GM19397 (cell line): Measurements from ENCODE around the gene LYZL1.
"Not testable (repeated sequence)": the region's sequence is repeated elsewhere in the genome, so short reads cannot be mapped to it uniquely, and the experiment has no call there.

Source experiments
- ATAC-seq: cut with Tn5 transposase; IDR thresholded peaks from one replicate; pipeline ENCODE4 v1.9.1; 2021; ENCODE audit warnings: mild to moderate bottlenecking, moderate library complexity; ENCODE audit not compliant: unreplicated experiment

LYZL1 gene

DNA sequence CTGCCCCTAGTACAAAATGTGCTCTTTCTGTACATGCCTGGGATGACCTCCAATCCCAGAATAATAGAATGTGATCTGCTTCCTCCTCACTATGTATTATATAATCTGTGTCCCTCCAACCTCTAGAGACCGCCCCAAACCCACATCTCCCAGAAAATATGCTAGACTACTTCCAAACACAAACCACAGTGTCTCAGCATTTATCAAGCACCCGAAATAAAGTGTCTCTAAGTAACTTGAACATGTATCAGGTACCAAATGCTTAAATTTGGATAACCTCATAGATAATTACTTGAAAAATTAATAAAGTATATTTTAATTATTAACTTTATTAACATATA, 16.1 kb downstream of the LYZL1 start:
- no peak for ATAC-seq

GRCh38 chr10:29306688-29307087, 17.8 kb downstream of the LYZL1 start:
- no peak for ATAC-seq

- ATAC-seq = not testable (repeated sequence)
These were observed 19.3 kb downstream of the LYZL1 start for GRCh38 chr10:29308142-29308541.

- ATAC-seq = no peak
These were observed 20.6 kb downstream of the LYZL1 start for GRCh38 chr10:29309465-29309864.

DNA sequence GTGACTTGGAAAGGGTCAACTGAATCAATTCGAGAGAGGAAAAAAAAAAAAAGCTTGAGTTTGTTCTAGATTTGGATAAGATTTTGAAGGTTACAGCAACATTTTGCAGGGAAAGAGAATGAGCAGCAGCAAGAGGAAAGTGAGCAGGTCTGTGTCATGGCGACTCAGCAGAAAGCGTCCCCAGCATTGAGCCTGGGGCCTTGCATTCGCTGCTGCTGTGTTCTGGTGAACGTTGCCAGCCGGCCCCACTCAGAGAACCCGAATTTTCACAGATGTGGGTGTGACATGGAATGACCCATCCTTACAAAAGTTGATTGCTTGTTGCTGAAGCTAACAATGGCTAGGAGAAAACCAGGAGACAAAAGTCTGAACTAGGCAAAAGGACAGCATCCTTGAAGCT, 21.6 kb downstream of the LYZL1 start:
- ATAC-seq = not testable (repeated sequence)

GRCh38 chr10:29313071-29313470, 24.2 kb downstream of the LYZL1 start:
- no peak for ATAC-seq

- no peak for ATAC-seq
These were observed 25.9 kb downstream of the LYZL1 start for GRCh38 chr10:29314726-29315125.

GRCh38 chr10:29315814-29316213, 26.9 kb downstream of the LYZL1 start:
- ATAC-seq = no peak

GRCh38 chr10:29316308-29317026, 27.6 kb downstream of the LYZL1 start:
- ATAC-seq = no peak

DNA sequence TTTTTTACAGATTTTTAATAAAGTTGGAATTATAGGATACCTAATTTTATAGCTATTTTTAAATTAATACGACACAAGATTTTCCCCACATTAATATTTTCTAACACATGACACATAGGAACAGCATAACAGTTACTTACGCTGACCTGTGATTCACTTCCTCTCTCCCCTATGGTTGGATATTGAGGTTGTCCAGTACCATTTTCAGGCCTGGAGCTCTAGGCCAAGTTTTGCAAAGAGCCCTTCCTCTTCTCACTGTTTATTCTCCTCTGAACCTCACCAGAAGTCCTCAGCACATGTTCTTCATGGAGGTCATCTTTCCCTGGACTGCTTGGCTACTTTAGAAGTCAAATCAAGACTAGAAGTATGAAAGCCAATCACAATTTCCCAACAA, 28.2 kb downstream of the LYZL1 start:
- ATAC-seq = no peak

DNA sequence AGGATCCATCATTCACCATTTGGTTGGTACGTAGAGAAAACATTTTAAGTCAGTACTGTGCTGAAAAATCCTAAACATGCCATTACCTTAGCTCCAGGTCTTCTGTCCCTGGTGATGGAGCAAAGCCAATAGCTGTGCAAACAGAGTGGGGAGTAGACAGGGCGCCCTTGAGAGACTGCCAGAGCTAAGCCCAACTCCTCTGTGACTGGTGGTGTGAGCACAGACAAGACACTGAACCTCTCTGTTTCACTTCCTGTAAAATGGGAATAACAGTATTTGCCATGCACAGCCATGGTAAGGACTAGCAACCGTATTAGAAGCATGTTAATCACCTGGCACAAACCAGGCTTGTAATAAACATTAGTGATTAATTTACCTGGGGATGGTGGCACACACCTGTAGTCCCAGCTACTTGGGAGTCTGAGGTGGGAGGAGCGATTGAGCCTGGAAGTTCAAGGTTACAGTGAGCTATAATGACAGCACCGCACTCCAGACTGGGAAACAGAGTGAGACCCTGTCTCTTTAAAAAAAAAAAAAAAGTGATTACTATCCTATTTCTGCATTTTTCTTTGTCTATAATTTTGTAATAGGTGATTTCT, 28.7 kb downstream of the LYZL1 start:
- ATAC-seq = no peak

GRCh38 chr10:29318141-29319071, 29.5 kb downstream of the LYZL1 start:
- ATAC-seq = not testable (repeated sequence)

DNA sequence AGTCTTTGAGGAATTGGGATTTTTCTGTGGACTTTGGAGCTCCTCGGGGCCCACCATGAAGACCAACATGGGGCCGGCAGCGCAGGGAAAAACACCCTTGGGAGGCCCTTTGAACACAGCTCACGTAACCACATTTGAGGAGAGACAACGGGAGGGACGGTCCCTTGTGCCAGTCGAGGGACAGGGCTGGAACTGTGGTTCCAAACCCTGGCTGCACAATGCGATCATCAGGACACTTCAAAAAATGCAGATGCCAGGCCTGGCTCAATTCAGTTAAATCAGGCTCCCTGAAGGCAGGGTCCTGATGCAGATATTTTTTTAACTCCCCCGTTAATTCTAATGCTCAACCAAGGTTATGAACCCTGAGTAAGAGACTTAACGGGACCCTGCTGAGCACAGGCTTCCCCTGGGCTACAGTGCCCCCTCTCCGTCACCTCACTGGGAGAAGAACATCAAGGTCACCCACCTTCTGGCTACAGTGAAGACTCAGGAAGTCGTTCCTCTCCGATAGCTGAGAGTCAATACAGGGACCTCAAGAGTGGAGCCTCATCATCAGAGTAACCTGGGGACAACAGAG, 30.4 kb downstream of the LYZL1 start:
- ATAC-seq = no peak

DNA sequence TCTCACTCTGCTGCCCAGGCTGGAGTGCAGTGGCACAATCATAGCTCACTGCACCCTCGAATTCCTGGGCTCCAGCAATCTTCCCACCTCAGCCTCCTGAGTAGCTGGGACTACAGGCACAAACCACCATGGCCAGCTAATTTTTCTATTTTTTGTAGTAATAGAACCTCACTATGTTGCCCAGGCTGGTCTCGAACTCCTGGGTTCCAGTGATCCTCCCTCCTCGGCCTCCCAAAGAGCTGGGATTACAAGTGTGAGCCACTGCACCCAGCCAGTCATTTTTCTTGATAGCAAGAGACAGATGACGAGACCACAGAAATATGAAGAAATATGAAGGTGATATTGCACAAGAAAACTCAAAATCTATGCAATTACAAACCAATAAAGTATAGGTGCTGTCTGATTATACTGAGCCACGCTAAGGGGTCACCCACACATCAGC, 31.8 kb downstream of the LYZL1 start:
- not testable (repeated sequence) for ATAC-seq

DNA sequence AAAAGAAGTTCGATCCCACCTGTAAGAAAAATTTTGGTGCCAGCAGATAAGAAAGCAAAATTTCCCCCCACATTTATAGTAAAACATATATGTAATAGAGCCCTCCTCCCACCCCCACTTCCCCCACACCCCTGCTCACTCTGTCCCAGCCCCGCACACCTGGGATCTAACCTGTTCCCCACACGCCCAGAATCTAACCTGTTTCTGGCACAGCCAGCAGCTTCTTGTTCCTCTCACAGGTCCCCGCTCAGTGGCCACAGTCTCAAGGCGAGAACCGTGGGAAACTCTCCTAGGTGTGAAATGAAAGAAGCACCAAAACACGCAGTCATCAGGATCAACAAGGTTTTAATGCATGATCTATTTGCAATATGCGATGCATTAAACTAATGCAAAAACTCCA, 32.8 kb downstream of the LYZL1 start:
- no peak for ATAC-seq

DNA sequence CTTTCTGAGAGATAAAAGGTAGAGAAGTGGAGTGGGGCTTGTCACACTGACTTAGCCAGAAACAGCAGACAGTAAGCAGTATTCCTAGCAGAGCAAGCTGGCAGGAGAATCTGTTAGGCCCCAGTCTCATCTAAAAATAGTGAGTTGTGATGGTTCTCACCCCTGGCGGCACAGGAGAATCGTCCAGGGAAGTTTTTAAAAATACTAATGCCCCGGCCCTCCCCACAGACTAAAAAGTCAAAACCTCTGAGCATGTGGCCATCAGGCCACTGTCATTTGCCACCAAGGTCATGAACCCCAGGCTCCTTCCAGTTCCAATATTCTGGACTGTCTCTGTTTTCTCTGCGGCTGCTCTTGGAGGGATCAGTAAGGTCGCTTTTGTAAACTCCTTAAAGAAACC, 34.0 kb downstream of the LYZL1 start:
- ATAC-seq = no peak

- no peak for ATAC-seq
These were observed 34.5 kb downstream of the LYZL1 start for GRCh38 chr10:29323367-29323766.

DNA sequence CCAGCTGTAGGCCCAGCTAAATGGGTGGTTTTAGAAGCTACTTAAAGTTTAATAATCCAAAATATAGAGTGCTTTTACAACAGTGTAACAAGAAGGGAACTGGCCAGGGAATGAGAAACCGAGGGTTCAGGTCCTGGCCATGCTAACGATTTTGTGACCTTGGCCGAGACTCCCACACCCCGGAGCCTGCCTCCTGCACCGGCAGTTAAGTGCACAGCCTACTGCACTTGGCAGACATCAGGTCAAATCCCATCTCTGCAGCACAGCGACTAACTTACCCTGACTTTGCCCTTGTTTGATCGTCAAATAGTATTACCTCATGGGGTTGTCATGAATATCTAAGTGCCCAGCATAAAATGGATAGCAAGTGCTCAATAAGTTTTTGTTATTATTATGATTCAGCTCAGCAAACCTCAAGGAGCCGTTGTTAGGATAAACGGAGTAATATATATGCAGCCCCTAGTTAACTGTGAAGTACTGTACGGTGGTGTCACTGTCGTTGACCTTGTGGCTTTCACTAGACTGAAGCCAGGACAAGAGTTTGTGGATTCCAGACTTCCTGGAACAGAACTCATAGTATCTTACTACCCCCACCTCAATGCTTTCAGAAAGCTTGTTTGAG, 35.5 kb downstream of the LYZL1 start:
- ATAC-seq = no peak

- no peak for ATAC-seq
These were observed 37.4 kb downstream of the LYZL1 start for GRCh38 chr10:29326299-29326698.

GRCh38 chr10:29326886-29327745, 38.2 kb downstream of the LYZL1 start:
- no peak for ATAC-seq
